Osteocyte (in vitro differentiated cells): Measurements from ENCODE around the gene NCAM1. TPM values are rescaled to one million over a fixed set of nuclear protein-coding genes. Genes with fewer than 3 reads are reported as not detected.

Experiments used
- DNase-seq: peaks from one replicate; pipeline ENCODE4 v3.0.0; 2021; ENCODE audit warnings: mixed read lengths; ENCODE audit not compliant: unreplicated experiment; ENCODE audit errors: extremely low spot score
- H3K27ac Mint-ChIP-seq: one replicate; pipeline ENCODE4 v1.8.0; 2021; ENCODE audit warnings: mild to moderate bottlenecking, mixed read lengths; ENCODE audit not compliant: unreplicated experiment
- H3K27me3 Mint-ChIP-seq: one replicate; pipeline ENCODE4 v1.8.0; 2021; ENCODE audit warnings: mixed read lengths; ENCODE audit not compliant: unreplicated experiment
- H3K36me3 Mint-ChIP-seq: one replicate; pipeline ENCODE4 v1.8.0; 2021; ENCODE audit warnings: mixed read lengths; ENCODE audit not compliant: unreplicated experiment
- H3K4me1 Mint-ChIP-seq: one replicate; pipeline ENCODE4 v1.8.0; 2021; ENCODE audit warnings: mixed read lengths; ENCODE audit not compliant: unreplicated experiment
- H3K4me3 Mint-ChIP-seq: one replicate; pipeline ENCODE4 v1.8.0; 2021; ENCODE audit warnings: mild to moderate bottlenecking, moderate library complexity, mixed read lengths; ENCODE audit not compliant: unreplicated experiment
- H3K9me3 Mint-ChIP-seq: one replicate; pipeline ENCODE4 v1.8.0; 2021; ENCODE audit warnings: mixed read lengths; ENCODE audit not compliant: unreplicated experiment
- CTCF ChIP-seq: fragments of 200-600 bp; sonication (generic); IDR thresholded peaks from 2 replicates; pipeline ENCODE4 v1.5.0; 2021; ENCODE audit warnings: antibody characterized with exemption, mild to moderate bottlenecking, moderate library complexity
- total RNA-seq: library from RNA; stranded (reverse); gene quantifications from 2 replicates; pipeline ENCODE4 v1.2.1, GENCODE V29; 2021

NCAM1 gene
- total RNA-seq, 1 donor from 2014 or later, result 2.2 TPM

- no peak for TF ChIP-seq CTCF
- Mint-ChIP-seq H3K4me3 (no peak overlapping the region), H3K4me1 (no peaks in the 10 kb centered on the region), H3K27ac (no peak overlapping the region), H3K36me3 (no peaks in the 10 kb centered on the region), H3K27me3 (peaks cover 2% of the 10 kb centered on the region), H3K9me3 (no peaks in the 10 kb centered on the region)
- no peak for DNase-seq
Observed at GRCh38 chr11:113242767-113243397, 281.7 kb downstream of the NCAM1 start.

- Mint-ChIP-seq H3K9me3 (no peaks in the 10 kb centered on the region), H3K27ac (no peak overlapping the region), H3K27me3 (peaks cover 2% of the 10 kb centered on the region), H3K4me1 (no peaks in the 10 kb centered on the region), H3K36me3 (no peaks in the 10 kb centered on the region), H3K4me3 (no peak overlapping the region)
- no peak for DNase-seq
- TF ChIP-seq CTCF, result no peak
Observed at GRCh38 chr11:113243696-113244095, 282.5 kb downstream of the NCAM1 start.

- no peak for DNase-seq
- H3K36me3 Mint-ChIP-seq, result no peaks in the 10 kb centered on the region
- no peak overlapping the region for H3K27ac Mint-ChIP-seq
- H3K4me1 Mint-ChIP-seq, result no peaks in the 10 kb centered on the region
- peaks cover 2% of the 10 kb centered on the region for H3K27me3 Mint-ChIP-seq
- TF ChIP-seq CTCF, result no peak
- H3K4me3 Mint-ChIP-seq, result no peak overlapping the region
- H3K9me3 Mint-ChIP-seq, result no peaks in the 10 kb centered on the region
Observed at GRCh38 chr11:113245216-113245615, 284.0 kb downstream of the NCAM1 start.

GRCh38 chr11:113247221-113247620 lies 286.0 kb downstream of the NCAM1 start:
- no peaks in the 10 kb centered on the region for H3K27me3 Mint-ChIP-seq
- H3K27ac Mint-ChIP-seq, result no peak overlapping the region
- no peak overlapping the region for H3K4me3 Mint-ChIP-seq
- no peaks in the 10 kb centered on the region for H3K9me3 Mint-ChIP-seq
- no peak for DNase-seq
- H3K36me3 Mint-ChIP-seq, result no peaks in the 10 kb centered on the region
- no peak for TF ChIP-seq CTCF
- no peaks in the 10 kb centered on the region for H3K4me1 Mint-ChIP-seq

GRCh38 chr11:113247966-113248365 lies 286.7 kb downstream of the NCAM1 start:
- DNase-seq, result no peak
- no peaks in the 10 kb centered on the region for H3K27me3 Mint-ChIP-seq
- no peaks in the 10 kb centered on the region for H3K4me1 Mint-ChIP-seq
- TF ChIP-seq CTCF, result no peak
- H3K27ac Mint-ChIP-seq, result no peak overlapping the region
- no peaks in the 10 kb centered on the region for H3K9me3 Mint-ChIP-seq
- no peaks in the 10 kb centered on the region for H3K36me3 Mint-ChIP-seq
- no peak overlapping the region for H3K4me3 Mint-ChIP-seq
